Uterus (tissue), 4 donors: ENCODE data around the gene TPST2. TPM values are rescaled to one million over a fixed set of nuclear protein-coding genes. Genes with fewer than 3 reads are reported as not detected.
A peak's percentile ranks its signal among the peaks of the same experiment; 100 is the strongest.

Experiments used
- DNase-seq, 2 donors: peaks; one replicate each; pipeline ENCODE4 v3.0.0-alpha.2; 2019 to 2020
- H3K27ac ChIP-seq, 2 donors: fragments of 200-600 bp; sonication (generic); 1 replicate in 1 of 2; 2 replicates in 1 of 2; pipeline ENCODE4 v1.5.1; 2016 to 2018
- H3K27me3 ChIP-seq, 2 donors: fragments of 200-600 bp; sonication (generic); one replicate each; pipeline ENCODE4 v1.5.1; 2018 to 2019; ENCODE audit warnings: control low read depth in 1 of 2
- H3K36me3 ChIP-seq, 2 donors: fragments of 200-600 bp; sonication (generic); one replicate each; pipeline ENCODE4 v1.5.1; 2019; ENCODE audit warnings: control low read depth in 1 of 2
- H3K4me1 ChIP-seq, 2 donors: fragments of 200-600 bp; sonication (generic); one replicate each; pipeline ENCODE4 v1.5.1; 2018 to 2019; ENCODE audit warnings: control low read depth in 1 of 2
- H3K4me3 ChIP-seq, 2 donors: fragments of 200-600 bp; sonication (generic); 1 replicate in 1 of 2; 2 replicates in 1 of 2; pipeline ENCODE4 v1.5.1; 2018 to 2019; ENCODE audit warnings: mild to moderate bottlenecking in 1 of 2
- H3K9me3 ChIP-seq, 2 donors: fragments of 200-600 bp; sonication (generic); one replicate each; pipeline ENCODE4 v1.5.1; 2019; ENCODE audit warnings: control low read depth in 1 of 2
- POLR2A ChIP-seq, 2 donors: fragments of 450-650 bp; IDR thresholded peaks; one replicate each; pipeline ENCODE4 v1.6.1; 2016; ENCODE audit warnings: antibody characterized with exemption in 2 of 2, mild to moderate bottlenecking in 1 of 2, moderate library complexity in 1 of 2
- intact Hi-C: fragments of 100-400 bp; cut with DNase I; formaldehyde crosslinking; loops from one replicate; pipeline ENCODE4 v1.15.1; 2023; ENCODE audit warnings: low total_unique reads
- total RNA-seq, 4 donors: library from RNA; depleted of rRNA in 3 of 4; stranded (reverse); fragments of >200 nt in 3 of 4; gene quantifications; one replicate each; pipeline versions ENCODE4 v1.1.0 to v1.2.4, GENCODE V29; 2014 to 2023
- TF ChIP-seq, protein P1 (sequence below), 4 experiments: fragments of 200-600 bp in 2 of 4; fragments of 450-650 bp in 2 of 4; sonication (generic) in 2 of 4; IDR thresholded peaks; one replicate each; pipeline ENCODE4 v1.5.1; 2016 to 2019; ENCODE audit warnings: antibody characterized with exemption in 4 of 4, mild to moderate bottlenecking in 2 of 4, moderate library complexity in 1 of 4
- donor health status: DM: yes; HTN: yes; CAD: no.

The TPST2 gene
- 10 to 100 TPM; 32.4 to 71.5 (median 43.8) TPM for total RNA-seq

DNA sequence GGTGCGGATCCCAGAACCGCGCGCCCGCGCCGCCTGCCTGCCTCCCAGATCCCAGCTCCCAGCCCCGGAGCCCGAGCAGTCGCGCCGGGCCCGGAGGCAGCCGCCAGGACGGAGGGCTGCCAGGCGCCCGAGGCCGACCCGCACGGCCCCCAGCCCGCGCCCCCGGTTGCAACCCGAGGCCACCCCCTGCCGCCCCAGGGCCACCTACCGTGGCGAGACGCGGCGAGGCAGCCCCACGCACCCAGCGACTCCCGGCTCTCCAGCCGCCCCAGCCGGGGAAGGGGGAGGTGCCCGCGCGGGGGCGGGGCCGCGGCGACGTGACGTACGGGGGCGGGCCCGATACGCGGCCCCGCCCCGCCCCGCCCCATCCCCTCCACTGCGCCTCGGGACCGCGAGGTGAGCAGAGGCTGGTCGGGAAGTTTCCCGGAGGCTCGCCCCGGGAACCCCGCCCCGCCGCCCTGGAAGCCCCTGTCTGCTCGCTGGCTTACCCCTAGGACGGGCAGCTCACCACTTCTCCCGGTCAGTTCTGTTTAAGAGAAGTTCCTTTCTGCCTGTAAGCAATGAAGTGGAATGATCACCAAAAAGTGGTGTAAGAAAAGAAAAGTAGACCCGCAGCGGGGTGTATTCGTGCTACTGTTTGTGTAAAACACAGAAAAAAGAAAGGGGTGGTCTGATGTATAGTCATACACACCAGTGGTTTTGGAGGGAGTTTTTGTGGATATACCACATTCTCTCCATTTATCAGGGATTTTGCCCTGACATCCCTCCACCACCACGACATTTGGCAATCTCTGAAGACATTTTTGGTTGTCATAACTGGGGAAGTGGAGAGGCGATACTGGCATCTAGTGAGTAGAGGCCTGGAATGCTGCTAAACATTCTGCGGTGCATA, at the start of gene TPST2:
Gene TPST2, minus strand, starts transcription at position 288 of the 892 bp plus-strand sequence. CDS start 48,502 bp downstream, outside the sequence.
- Histone ChIP-seq H3K4me1 (peaks cover 0 to 6% of the 10 kb centered on the region in 2 donors), H3K27ac (peak within 1 kb of the TSS; percentile 56 to 88), H3K4me3 (peak within 1 kb of the TSS; percentile 37 to 99), H3K36me3 (no peaks in the 10 kb centered on the region), H3K27me3 (no peaks in the 10 kb centered on the region), H3K9me3 (no peaks in the 10 kb centered on the region)
- DNase-seq = peak; percentile 68 to 81
- TF ChIP-seq, protein P1, sequence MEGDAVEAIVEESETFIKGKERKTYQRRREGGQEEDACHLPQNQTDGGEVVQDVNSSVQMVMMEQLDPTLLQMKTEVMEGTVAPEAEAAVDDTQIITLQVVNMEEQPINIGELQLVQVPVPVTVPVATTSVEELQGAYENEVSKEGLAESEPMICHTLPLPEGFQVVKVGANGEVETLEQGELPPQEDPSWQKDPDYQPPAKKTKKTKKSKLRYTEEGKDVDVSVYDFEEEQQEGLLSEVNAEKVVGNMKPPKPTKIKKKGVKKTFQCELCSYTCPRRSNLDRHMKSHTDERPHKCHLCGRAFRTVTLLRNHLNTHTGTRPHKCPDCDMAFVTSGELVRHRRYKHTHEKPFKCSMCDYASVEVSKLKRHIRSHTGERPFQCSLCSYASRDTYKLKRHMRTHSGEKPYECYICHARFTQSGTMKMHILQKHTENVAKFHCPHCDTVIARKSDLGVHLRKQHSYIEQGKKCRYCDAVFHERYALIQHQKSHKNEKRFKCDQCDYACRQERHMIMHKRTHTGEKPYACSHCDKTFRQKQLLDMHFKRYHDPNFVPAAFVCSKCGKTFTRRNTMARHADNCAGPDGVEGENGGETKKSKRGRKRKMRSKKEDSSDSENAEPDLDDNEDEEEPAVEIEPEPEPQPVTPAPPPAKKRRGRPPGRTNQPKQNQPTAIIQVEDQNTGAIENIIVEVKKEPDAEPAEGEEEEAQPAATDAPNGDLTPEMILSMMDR (IDR thresholded peaks at IDR 0.05) = no peak
- TF ChIP-seq POLR2A (IDR thresholded peaks at IDR 0.05) = peak; percentile 84 to 85
- intact Hi-C loops = no loop called here

DNA sequence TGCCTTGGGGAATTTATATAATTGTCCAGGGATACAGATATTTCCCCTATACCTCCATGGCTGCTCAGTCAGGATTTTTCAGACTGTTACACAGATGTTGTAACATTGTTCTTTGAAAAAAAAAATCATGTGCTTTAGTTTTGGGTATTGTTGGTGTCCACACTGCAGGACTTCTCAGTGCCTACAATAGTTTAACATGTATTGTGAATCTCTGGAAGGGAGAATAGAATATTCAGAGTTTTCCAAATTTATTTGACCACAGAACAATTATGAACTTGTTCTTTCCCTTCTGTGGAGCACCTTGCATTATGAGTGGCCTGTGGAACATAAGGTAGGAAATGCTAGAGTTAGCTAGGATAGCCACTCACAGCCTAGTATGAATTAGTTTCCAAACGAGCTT, 46.4 kb upstream of the TPST2 start:
- no peaks in the 10 kb centered on the region for H3K27me3 ChIP-seq
- no peaks in the 10 kb centered on the region for H3K4me1 ChIP-seq
- no peak for TF ChIP-seq POLR2A (IDR thresholded peaks at IDR 0.05)
- TF ChIP-seq, protein P1 (IDR thresholded peaks at IDR 0.05) = no peak
- no peaks in the 10 kb centered on the region for H3K9me3 ChIP-seq
- no peak overlapping the region for H3K27ac ChIP-seq
- intact Hi-C loops = no loop called here
- no peaks in the 10 kb centered on the region for H3K36me3 ChIP-seq
- no peak for DNase-seq
- no peak overlapping the region for H3K4me3 ChIP-seq

DNA sequence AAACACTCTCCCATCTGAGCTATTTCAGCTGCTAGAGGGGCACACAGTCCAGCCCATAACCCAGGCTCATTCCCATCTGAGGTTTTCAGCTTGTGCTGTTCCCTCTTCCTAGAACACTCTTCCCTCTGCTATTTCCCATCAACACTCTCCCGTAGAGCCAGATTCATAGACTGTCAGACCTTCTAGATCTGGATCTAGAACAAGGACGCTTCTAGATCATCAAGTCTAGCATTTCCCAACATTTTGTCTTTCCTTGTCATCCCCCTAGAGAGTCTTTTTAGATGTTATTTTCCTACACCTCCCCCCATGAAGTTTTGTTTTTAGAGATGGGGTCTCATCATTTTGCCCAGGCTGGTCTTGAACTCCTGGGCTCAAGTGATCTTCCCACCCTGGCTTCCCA, 45.2 kb upstream of the TPST2 start:
- no peak for DNase-seq
- no peak for TF ChIP-seq POLR2A (IDR thresholded peaks at IDR 0.05)
- TF ChIP-seq, protein P1 (IDR thresholded peaks at IDR 0.05) = no peak
- H3K27ac ChIP-seq = no peak overlapping the region
- intact Hi-C loops = no loop called here
- H3K36me3 ChIP-seq = no peaks in the 10 kb centered on the region
- H3K4me1 ChIP-seq = no peaks in the 10 kb centered on the region
- no peaks in the 10 kb centered on the region for H3K27me3 ChIP-seq
- no peak overlapping the region for H3K4me3 ChIP-seq
- no peaks in the 10 kb centered on the region for H3K9me3 ChIP-seq

DNA sequence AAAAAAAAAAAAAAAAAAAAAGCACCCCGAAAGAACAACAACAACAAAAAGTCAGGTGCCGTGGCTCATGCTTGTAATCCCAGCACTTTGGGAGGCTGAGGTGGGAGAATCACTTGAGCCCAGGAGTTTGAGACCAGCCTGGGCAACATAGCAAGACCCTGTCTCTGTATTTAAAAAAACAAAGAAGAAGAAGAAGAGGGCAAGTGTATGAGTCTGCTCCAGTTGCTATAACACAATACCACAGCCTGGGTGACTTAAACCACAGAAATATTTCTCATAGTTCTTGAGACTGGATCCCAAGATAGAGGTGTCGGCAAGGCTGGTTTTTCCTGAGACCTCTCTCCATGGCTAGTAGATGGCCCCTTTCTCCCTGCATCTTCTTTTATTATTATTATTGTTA, 44.3 kb upstream of the TPST2 start:
- no peak for DNase-seq
- intact Hi-C loops = no loop called here
- Histone ChIP-seq H3K36me3 (no peaks in the 10 kb centered on the region), H3K27ac (no peak overlapping the region), H3K9me3 (no peaks in the 10 kb centered on the region), H3K27me3 (no peaks in the 10 kb centered on the region), H3K4me3 (no peak overlapping the region), H3K4me1 (no peaks in the 10 kb centered on the region)
- TF ChIP-seq POLR2A (IDR thresholded peaks at IDR 0.05) = no peak
- TF ChIP-seq, protein P1 (IDR thresholded peaks at IDR 0.05) = no peak

DNA sequence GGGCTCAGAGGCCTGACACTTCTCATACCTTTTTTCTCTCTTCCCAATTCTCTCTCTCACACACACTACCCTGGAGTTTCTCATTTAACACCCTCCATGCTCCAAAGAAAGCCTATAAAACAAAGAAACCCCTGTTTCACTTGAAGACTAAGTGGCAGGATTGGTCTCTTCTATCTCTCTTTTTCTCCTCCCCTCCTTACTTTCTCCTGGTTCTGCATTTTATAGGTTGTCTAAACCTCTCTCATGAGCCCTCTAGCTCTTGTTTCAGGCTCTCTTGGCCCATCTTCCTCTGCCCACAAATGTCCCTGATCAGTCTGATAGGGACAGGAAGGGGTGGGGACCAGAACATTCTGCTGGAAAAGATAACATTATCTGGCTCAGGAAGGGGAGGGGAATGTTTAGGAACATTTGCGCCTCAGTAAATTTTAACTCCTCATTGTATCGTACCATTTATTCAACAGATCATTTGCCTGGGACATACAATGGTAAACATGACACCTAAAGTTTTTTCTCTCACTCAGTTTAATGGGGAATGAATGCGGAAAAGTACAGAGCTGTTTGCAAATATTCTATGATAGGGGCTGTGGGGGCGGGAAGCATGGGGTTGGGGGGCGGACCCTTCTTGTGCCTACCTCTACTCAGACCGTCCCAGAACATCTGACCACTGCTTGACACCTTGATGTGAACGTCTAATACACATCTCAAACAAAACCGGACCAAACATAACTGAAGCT, 42.7 kb upstream of the TPST2 start:
- Histone ChIP-seq H3K4me1 (no peaks in the 10 kb centered on the region), H3K27ac (peak overlapping the region; percentile 31 to 44), H3K4me3 (no peak overlapping the region), H3K36me3 (no peaks in the 10 kb centered on the region), H3K27me3 (no peaks in the 10 kb centered on the region), H3K9me3 (no peaks in the 10 kb centered on the region)
- DNase-seq = peak in 1 of 2 donors; percentile 38
- TF ChIP-seq POLR2A (IDR thresholded peaks at IDR 0.05) = no peak
- TF ChIP-seq, protein P1 (IDR thresholded peaks at IDR 0.05) = no peak
- intact Hi-C loops = no loop called here
